B cell (primary cell): ENCODE measurements around the gene RGS1. TPM values are rescaled to one million over a fixed set of nuclear protein-coding genes. Genes with fewer than 3 reads are reported as not detected.

Source experiments
- ATAC-seq: fragments of 200-7000 bp; cut with Tn5 transposase; one replicate; pipeline ENCODE4 v1.10.0; 2021; ENCODE audit warnings: low read depth, mild to moderate bottlenecking, moderate number of reproducible peaks, moderate library complexity
- CTCF ChIA-PET: fragments of 350-600 bp; sonication (Branson Sonifier 250); formaldehyde crosslinking; loops from one replicate; lab custom pipeline; 2021; ENCODE audit warnings: antibody characterized with exemption, inconsistent platforms; lab: Charles Lee
- POLR2A ChIA-PET: fragments of 350-600 bp; sonication (Branson Sonifier 250); formaldehyde crosslinking; loops from one replicate; lab custom pipeline; 2021; ENCODE audit warnings: antibody characterized with exemption; lab: Charles Lee
- DNase-seq: peaks from one replicate; pipeline ENCODE4 v3.0.0; 2013
- H2AFZ ChIP-seq: 2 replicates; pipeline ENCODE4 v1.6.1; 2012; ENCODE audit warnings: mild to moderate bottlenecking, low read depth, low read length; ENCODE audit not compliant: insufficient read depth, poor library complexity, severe bottlenecking
- H3K27ac ChIP-seq, 2 donors: 1 replicate in 1 of 2; 2 replicates in 1 of 2; pipeline ENCODE4 v1.5.1; 2012 to 2013; ENCODE audit warnings: low read length in 2 of 2, mild to moderate bottlenecking in 2 of 2, moderate library complexity in 1 of 2
- H3K27me3 ChIP-seq, 4 experiments: fragments of 200-600 bp in 1 of 4; sonication (generic) in 1 of 4; replicated peaks in 1 of 4; 1 replicate in 2 of 4; 2 replicates in 2 of 4; pipeline versions ENCODE4 v1.6.1 to v1.7.0; 2013 to 2016; ENCODE audit warnings: low read length in 3 of 4, mild to moderate bottlenecking in 2 of 4, mixed read lengths in 1 of 4, moderate library complexity in 1 of 4; ENCODE audit not compliant: insufficient read depth in 4 of 4, control insufficient read depth in 3 of 4; ENCODE audit errors: control extremely low read depth in 1 of 4
- H3K36me3 ChIP-seq, 2 experiments: replicated peaks in 1 of 2; 1 replicate in 1 of 2; 2 replicates in 1 of 2; pipeline versions ENCODE4 v1.6.1 to v1.7.1; 2013; ENCODE audit warnings: low read length in 1 of 2; ENCODE audit not compliant: insufficient read depth in 2 of 2, control insufficient read depth in 1 of 2; ENCODE audit errors: control extremely low read depth in 1 of 2, extremely low read depth in 1 of 2
- H3K4me1 ChIP-seq, 2 donors: fragments of 200-600 bp in 1 of 2; sonication (generic) in 1 of 2; 1 replicate in 1 of 2; 2 replicates in 1 of 2; pipeline versions ENCODE4 v1.5.1 to v1.6.1; 2013 to 2017; ENCODE audit warnings: low read length in 2 of 2; ENCODE audit not compliant: control insufficient read depth in 2 of 2, insufficient read depth in 2 of 2
- H3K4me2 ChIP-seq: replicated peaks from 2 replicates; pipeline ENCODE3; 2012; ENCODE audit warnings: mild to moderate bottlenecking, low read depth, low read length; ENCODE audit not compliant: poor library complexity, severe bottlenecking
- H3K4me3 ChIP-seq, 5 experiments: fragments of 200-600 bp in 1 of 5; sonication (generic) in 1 of 5; 1 replicate in 3 of 5; 2 replicates in 2 of 5; pipeline versions ENCODE4 v1.5.1 to v1.7.0; 2011 to 2016; ENCODE audit warnings: low read length in 4 of 5, mild to moderate bottlenecking in 4 of 5, low read depth in 2 of 5, control low read depth in 1 of 5, moderate library complexity in 1 of 5; ENCODE audit not compliant: insufficient read depth in 1 of 5; ENCODE audit errors: control extremely low read depth in 1 of 5, extremely low read depth in 1 of 5
- H3K79me2 ChIP-seq: fragments of 200-600 bp; sonication (generic); one replicate; pipeline ENCODE4 v1.6.0; 2016; ENCODE audit warnings: low read length; ENCODE audit not compliant: control insufficient read depth, insufficient read depth
- H3K9ac ChIP-seq: fragments of 200-600 bp; sonication (generic); 2 replicates; pipeline ENCODE4 v1.6.1; 2017; ENCODE audit warnings: mild to moderate bottlenecking, low read length, moderate library complexity
- H3K9me3 ChIP-seq, 3 donors: one replicate each; pipeline versions ENCODE4 v1.6.1 to v1.7.1; 2013; ENCODE audit warnings: low read length in 2 of 3; ENCODE audit not compliant: control insufficient read depth in 2 of 3, insufficient read depth in 1 of 3; ENCODE audit errors: control extremely low read depth in 1 of 3
- H4K20me1 ChIP-seq: 2 replicates; pipeline ENCODE4 v1.6.0; 2012; ENCODE audit warnings: mild to moderate bottlenecking, low read length; ENCODE audit not compliant: insufficient read depth, control insufficient read depth, poor library complexity, severe bottlenecking
- H3K27ac Mint-ChIP-seq: one replicate; pipeline ENCODE4 v1.8.0; 2021; ENCODE audit warnings: mixed read lengths
- H3K27me3 Mint-ChIP-seq: one replicate; pipeline ENCODE4 v1.8.0; 2021; ENCODE audit warnings: mixed read lengths
- H3K4me1 Mint-ChIP-seq: one replicate; pipeline ENCODE4 v1.8.0; 2021; ENCODE audit warnings: mixed read lengths
- H3K4me3 Mint-ChIP-seq: one replicate; pipeline ENCODE4 v1.8.0; 2021; ENCODE audit warnings: mixed read lengths
- H3K9me3 Mint-ChIP-seq: one replicate; pipeline ENCODE4 v1.8.0; 2022; ENCODE audit warnings: mixed read lengths; ENCODE audit not compliant: insufficient read depth
- EZH2 ChIP-seq: IDR thresholded peaks from 2 replicates; pipeline ENCODE4 v1.6.1; 2012; ENCODE audit warnings: borderline replicate concordance, low read depth, mild to moderate bottlenecking, moderate library complexity, low read length; ENCODE audit not compliant: insufficient read depth, poor library complexity, severe bottlenecking
- WGBS: methylation state at CpG from one replicate; pipeline ENCODE4 v1.1.5; 2013; ENCODE audit warnings: missing lambda C conversion rate; ENCODE audit not compliant: insufficient coverage; 5-methylcytosine and 5-hydroxymethylcytosine counted together
- intact Hi-C: fragments of 100-400 bp; cut with micrococcal nuclease; formaldehyde crosslinking; loops from one replicate; pipeline ENCODE4 v1.10.0; 2022
- polyA plus RNA-seq: library from polyadenylated mRNA; depleted of rRNA; stranded (reverse); fragments of >200 nt; gene quantifications from 2 replicates; pipeline ENCODE4 v1.2.3, GENCODE V29; 2012
- total RNA-seq, 2 donors: library from RNA; stranded (reverse); fragments of 120-200 nt in 1 of 2; gene quantifications; 1 replicate in 1 of 2; 2 replicates in 1 of 2; pipeline versions ENCODE4 v1.2.3 to v1.2.4, GENCODE V29; 2013 to 2022
- TF ChIP-seq, protein P1 (sequence below): fragments of 200-600 bp; IDR thresholded peaks from one replicate; pipeline ENCODE4 v1.8.0; 2022; ENCODE audit warnings: antibody characterized with exemption, mild to moderate bottlenecking

RGS1 gene
- total and polyA plus RNA-seq, 2 donors (not counting 1 experiment from before 2014, with no cell fraction given) = 154 to 180 TPM

DNA sequence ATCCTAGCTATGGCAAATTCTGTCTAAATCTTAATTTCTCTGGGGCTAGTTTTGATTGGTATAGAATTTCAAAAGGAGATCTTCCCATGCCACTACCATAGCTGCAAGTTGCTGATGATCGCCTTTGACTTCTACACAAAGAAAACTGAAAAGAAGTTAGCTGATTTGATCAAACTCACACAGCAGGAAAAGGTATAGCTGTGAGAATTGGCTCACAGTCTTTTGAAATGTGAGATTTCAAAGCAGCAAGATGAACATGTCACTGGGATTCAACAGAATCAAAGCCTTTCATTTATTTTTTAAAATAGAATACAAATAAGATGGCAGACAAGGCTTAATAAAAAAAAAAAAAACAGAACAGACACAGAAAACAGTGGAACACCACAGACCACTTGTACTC is 7.5 kb upstream of the RGS1 start:
- Mint-ChIP-seq H3K27me3 (peaks cover 2% of the 10 kb centered on the region), H3K4me3 (no peak overlapping the region), H3K27ac (no peak overlapping the region), H3K9me3 (peaks cover 2% of the 10 kb centered on the region), H3K4me1 (peaks cover 5% of the 10 kb centered on the region)
- DNase-seq (no peak), ATAC-seq (no peak)
- Histone ChIP-seq H3K9ac (no peak overlapping the region), H2AFZ (no peak overlapping the region), H3K27me3 (no peaks in the 10 kb centered on the region), H3K9me3 (peaks cover 0 to 8% (median 8%) of the 10 kb centered on the region in 3 donors), H3K36me3 (no peaks in the 10 kb centered on the region), H3K27ac (no peak overlapping the region), H3K4me1 (no peaks in the 10 kb centered on the region), H3K4me3 (no peak overlapping the region), H3K4me2 (no peak overlapping the region), H3K79me2 (no peaks in the 10 kb centered on the region), H4K20me1 (no peaks in the 10 kb centered on the region)
- ChIA-PET CTCF (interaction anchor here (0.7 to 1.3 kb wide), 3 partner anchors 21 to 1534 kb away, joined by 3 to 4 read pairs (median 3); no protein-coding TSS in a partner anchor), POLR2A (no interaction called here)
- intact Hi-C loops = no loop called here
- TF ChIP-seq EZH2 = no peak
- TF ChIP-seq, protein P1, sequence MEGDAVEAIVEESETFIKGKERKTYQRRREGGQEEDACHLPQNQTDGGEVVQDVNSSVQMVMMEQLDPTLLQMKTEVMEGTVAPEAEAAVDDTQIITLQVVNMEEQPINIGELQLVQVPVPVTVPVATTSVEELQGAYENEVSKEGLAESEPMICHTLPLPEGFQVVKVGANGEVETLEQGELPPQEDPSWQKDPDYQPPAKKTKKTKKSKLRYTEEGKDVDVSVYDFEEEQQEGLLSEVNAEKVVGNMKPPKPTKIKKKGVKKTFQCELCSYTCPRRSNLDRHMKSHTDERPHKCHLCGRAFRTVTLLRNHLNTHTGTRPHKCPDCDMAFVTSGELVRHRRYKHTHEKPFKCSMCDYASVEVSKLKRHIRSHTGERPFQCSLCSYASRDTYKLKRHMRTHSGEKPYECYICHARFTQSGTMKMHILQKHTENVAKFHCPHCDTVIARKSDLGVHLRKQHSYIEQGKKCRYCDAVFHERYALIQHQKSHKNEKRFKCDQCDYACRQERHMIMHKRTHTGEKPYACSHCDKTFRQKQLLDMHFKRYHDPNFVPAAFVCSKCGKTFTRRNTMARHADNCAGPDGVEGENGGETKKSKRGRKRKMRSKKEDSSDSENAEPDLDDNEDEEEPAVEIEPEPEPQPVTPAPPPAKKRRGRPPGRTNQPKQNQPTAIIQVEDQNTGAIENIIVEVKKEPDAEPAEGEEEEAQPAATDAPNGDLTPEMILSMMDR = no peak
- WGBS = no CpG with 5 or more reads among the region's 1 CpG

- no peaks in the 10 kb centered on the region for H3K27me3 Mint-ChIP-seq
- Histone ChIP-seq H3K9me3 (peaks cover 0 to 8% (median 8%) of the 10 kb centered on the region in 3 donors), H3K27ac (no peak overlapping the region), H2AFZ (no peak overlapping the region), H3K4me2 (no peak overlapping the region), H4K20me1 (no peaks in the 10 kb centered on the region), H3K27me3 (peaks cover 0 to 1% (median 0%) of the 10 kb centered on the region in 4 experiments), H3K4me1 (peaks cover 9 to 15% of the 10 kb centered on the region in 2 donors), H3K9ac (no peak overlapping the region), H3K4me3 (no peak overlapping the region), H3K79me2 (no peaks in the 10 kb centered on the region), H3K36me3 (no peaks in the 10 kb centered on the region)
- no peak overlapping the region for H3K27ac Mint-ChIP-seq
- no peak for TF ChIP-seq EZH2
- TF ChIP-seq, protein P1 = no peak
- ChIA-PET POLR2A (no interaction called here), CTCF (interaction anchor here (1.2 to 1.3 kb wide), 2 partner anchors 30 to 55 kb away, joined by 3 to 8 read pairs; no protein-coding TSS in a partner anchor)
- intact Hi-C loops = no loop called here
- no peak overlapping the region for H3K4me3 Mint-ChIP-seq
- H3K4me1 Mint-ChIP-seq = peaks cover 23% of the 10 kb centered on the region
- 88% methylated on average over 1 of the region's 2 CpGs for WGBS
- DNase-seq (no peak), ATAC-seq (no peak)
- H3K9me3 Mint-ChIP-seq = peaks cover 2% of the 10 kb centered on the region
These were observed 3.9 kb upstream of the RGS1 start for GRCh38 chr1:192571668-192572067.
